Measurements from ENCODE around the gene CYP24A1. TPM values are rescaled to one million over a fixed set of nuclear protein-coding genes. Genes with fewer than 3 reads are reported as not detected.

The CYP24A1 gene
- total and polyA plus RNA-seq, 2 of the 13 experiments (the other 11 are each of a cell fraction or from before 2014, with no cell fraction given): 9.4 to 32.7 TPM

DNA sequence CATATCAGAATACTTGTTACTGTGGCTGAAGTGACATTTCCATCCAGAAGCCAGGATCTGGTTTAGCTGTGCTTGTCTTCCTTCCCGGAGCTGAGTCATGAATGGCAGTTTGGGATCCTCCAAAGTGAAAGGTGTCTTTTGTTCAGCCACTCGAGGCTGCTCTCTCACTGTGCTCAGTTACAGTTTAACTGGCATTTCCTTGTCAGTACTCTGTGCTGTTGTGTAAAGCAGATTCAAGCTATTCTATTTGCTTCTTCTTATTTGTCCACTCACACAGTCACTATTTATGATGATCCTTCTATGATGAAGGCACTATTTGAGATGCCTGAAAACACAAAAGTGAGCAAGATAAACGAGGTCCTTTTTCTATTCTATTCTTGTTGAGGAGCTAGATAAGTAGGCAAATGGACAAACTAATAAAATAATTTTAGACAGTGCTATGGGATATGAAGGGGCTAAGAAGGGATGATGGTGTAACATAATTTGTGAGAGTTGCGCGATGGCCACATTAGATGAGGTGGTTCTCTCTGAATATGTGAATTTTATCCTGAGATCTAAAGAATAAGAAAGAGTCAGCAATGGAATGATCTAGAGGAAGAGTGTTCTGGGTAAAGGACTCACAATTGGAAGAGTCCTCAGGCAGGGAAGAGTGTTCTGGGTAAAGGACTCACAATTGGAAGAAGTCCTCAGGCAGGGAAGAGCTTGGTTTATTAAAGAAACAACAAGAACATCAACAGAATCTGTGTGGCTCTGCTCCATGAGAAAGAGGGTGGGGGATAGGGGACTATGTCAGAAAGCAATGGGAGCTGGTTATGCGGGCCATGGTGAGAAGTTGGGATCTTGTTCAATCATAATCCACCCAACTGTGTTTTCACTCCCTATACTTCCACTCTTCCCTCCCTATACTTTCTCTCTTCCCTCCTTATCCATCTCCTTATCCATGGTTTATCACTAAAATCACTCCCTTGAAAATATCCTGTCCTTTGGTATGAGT, 40.1 kb downstream of the CYP24A1 start (continued):
- peak; percentile 85; the same call in 1 of the 2 replicates for TF ChIP-seq MIER3 (CRISPR knock-in tag; IDR thresholded peaks at IDR 0.05; ENCODE audit: borderline replicate concordance)
- peak; percentile 56; the same call in 1 of the 2 replicates for TF ChIP-seq MIER2 (CRISPR knock-in tag; IDR thresholded peaks at IDR 0.05)
- TF ChIP-seq, protein P1, sequence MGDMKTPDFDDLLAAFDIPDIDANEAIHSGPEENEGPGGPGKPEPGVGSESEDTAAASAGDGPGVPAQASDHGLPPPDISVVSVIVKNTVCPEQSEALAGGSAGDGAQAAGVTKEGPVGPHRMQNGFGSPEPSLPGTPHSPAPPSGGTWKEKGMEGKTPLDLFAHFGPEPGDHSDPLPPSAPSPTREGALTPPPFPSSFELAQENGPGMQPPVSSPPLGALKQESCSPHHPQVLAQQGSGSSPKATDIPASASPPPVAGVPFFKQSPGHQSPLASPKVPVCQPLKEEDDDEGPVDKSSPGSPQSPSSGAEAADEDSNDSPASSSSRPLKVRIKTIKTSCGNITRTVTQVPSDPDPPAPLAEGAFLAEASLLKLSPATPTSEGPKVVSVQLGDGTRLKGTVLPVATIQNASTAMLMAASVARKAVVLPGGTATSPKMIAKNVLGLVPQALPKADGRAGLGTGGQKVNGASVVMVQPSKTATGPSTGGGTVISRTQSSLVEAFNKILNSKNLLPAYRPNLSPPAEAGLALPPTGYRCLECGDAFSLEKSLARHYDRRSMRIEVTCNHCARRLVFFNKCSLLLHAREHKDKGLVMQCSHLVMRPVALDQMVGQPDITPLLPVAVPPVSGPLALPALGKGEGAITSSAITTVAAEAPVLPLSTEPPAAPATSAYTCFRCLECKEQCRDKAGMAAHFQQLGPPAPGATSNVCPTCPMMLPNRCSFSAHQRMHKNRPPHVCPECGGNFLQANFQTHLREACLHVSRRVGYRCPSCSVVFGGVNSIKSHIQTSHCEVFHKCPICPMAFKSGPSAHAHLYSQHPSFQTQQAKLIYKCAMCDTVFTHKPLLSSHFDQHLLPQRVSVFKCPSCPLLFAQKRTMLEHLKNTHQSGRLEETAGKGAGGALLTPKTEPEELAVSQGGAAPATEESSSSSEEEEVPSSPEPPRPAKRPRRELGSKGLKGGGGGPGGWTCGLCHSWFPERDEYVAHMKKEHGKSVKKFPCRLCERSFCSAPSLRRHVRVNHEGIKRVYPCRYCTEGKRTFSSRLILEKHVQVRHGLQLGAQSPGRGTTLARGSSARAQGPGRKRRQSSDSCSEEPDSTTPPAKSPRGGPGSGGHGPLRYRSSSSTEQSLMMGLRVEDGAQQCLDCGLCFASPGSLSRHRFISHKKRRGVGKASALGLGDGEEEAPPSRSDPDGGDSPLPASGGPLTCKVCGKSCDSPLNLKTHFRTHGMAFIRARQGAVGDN (CRISPR knock-in tag; IDR thresholded peaks at IDR 0.05): no peak
- 0 out of 2 replicates have a peak, but pooled peaks have one; percentile 23 for TF ChIP-seq ATF7-NPFF (CRISPR knock-in tag; IDR thresholded peaks at IDR 0.05; ENCODE audit: low read depth)
- TF ChIP-seq, protein P2, sequence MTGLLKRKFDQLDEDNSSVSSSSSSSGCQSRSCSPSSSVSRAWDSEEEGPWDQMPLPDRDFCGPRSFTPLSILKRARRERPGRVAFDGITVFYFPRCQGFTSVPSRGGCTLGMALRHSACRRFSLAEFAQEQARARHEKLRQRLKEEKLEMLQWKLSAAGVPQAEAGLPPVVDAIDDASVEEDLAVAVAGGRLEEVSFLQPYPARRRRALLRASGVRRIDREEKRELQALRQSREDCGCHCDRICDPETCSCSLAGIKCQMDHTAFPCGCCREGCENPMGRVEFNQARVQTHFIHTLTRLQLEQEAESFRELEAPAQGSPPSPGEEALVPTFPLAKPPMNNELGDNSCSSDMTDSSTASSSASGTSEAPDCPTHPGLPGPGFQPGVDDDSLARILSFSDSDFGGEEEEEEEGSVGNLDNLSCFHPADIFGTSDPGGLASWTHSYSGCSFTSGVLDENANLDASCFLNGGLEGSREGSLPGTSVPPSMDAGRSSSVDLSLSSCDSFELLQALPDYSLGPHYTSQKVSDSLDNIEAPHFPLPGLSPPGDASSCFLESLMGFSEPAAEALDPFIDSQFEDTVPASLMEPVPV (CRISPR knock-in tag; IDR thresholded peaks at IDR 0.05): no peak
- no peak for TF ChIP-seq ZBTB40 (IDR thresholded peaks at IDR 0.05)
- peak; percentile 26; the same call in 1 of the 2 replicates for TF ChIP-seq ZBTB40 (CRISPR knock-in tag; IDR thresholded peaks at IDR 0.05)
- peak; percentile 68; the same call in 1 of the 2 replicates for TF ChIP-seq ZNF160 (CRISPR knock-in tag; IDR thresholded peaks at IDR 0.05)
- no peak for TF ChIP-seq ZNF672 (CRISPR knock-in tag; IDR thresholded peaks at IDR 0.05)
- TF ChIP-seq ZNF747 (CRISPR knock-in tag; IDR thresholded peaks at IDR 0.05; ENCODE audit: borderline replicate concordance): no peak
- peak; percentile 65; the same call in 1 of the 2 replicates for TF ChIP-seq ISL2 (CRISPR knock-in tag; IDR thresholded peaks at IDR 0.05)
- no peak for TF ChIP-seq ZNF335 (CRISPR knock-in tag; IDR thresholded peaks at IDR 0.05)
